Subcutaneous adipose tissue (tissue), 4 donors: ENCODE measurements around the gene UTP18. TPM values are rescaled to one million over a fixed set of nuclear protein-coding genes. Genes with fewer than 3 reads are reported as not detected.

ENCODE experiments used
- CTCF ChIP-seq: fragments of 450-650 bp; IDR thresholded peaks from one replicate; pipeline ENCODE4 v1.5.1; 2016; ENCODE audit warnings: low read depth, mild to moderate bottlenecking, control low read depth, antibody characterized with exemption, moderate library complexity
- total RNA-seq, 4 donors: library from RNA; depleted of rRNA; stranded (reverse); fragments of >200 nt; gene quantifications; one replicate each; pipeline ENCODE4 v1.1.0, GENCODE V29; 2016

The UTP18 gene
- total RNA-seq, 4 donors from 2014 or later, result 32.1 to 38.1 (median 35.1) TPM

- no peak for TF ChIP-seq CTCF
Measured at GRCh38 chr17:51322390-51323029, 62.2 kb downstream of the UTP18 start.

GRCh38 chr17:51325471-51325870 lies 65.1 kb downstream of the UTP18 start:
- no peak for TF ChIP-seq CTCF

- no peak for TF ChIP-seq CTCF
Measured at GRCh38 chr17:51335006-51335590, 74.8 kb downstream of the UTP18 start.

GRCh38 chr17:51335883-51336822 lies 75.8 kb downstream of the UTP18 start:
- TF ChIP-seq CTCF, result no peak

DNA sequence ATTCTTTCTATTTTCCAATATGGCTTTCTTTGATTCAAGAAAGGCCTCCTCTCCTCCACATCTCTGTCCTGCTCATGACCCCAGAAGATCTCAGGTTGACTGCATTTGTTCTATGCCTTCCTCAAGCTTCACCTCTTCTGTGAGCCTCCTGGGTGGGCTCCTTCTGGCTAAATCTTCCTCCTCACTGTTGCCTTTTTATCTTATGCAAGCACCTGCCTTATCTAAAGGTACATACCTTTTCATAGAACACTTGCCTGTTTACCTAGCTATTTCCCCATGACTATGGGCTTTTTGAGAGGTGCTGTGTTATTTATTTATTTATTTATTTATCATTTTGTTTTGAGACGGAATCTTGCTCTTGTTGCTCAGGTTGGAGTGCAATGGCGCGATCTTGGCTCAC lies 81.1 kb downstream of the UTP18 start:
- TF ChIP-seq CTCF, result no peak

DNA sequence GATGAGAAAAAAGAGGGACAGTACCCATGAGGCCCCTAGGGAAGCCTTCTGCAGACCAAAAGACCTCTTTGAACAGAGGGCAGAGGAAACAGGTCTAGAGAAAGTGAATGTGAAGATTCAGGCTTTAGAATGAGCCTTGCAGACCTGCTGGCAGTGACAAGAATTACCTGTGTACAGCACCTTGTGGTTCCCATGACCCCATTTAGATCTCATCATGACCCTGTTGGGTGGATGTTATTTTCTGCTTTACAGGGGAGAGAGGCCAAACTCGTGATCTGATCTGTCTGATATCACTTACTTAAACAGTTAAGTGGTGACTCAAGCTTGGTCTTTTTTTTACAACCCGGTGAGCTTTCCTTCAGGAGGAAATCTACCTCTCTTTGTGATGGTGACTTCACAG lies 81.9 kb downstream of the UTP18 start:
- no peak for TF ChIP-seq CTCF

GRCh38 chr17:51344532-51344931 lies 84.2 kb downstream of the UTP18 start:
- no peak for TF ChIP-seq CTCF
